Left ventricle myocardium inferior (tissue), 1 donor: ENCODE results near the gene COG8. TPM values are rescaled to one million over a fixed set of nuclear protein-coding genes. Genes with fewer than 3 reads are reported as not detected.

Source experiments
- DNase-seq: peaks from one replicate; pipeline ENCODE4 v3.0.0-alpha.2; 2020
- H3K27ac ChIP-seq: fragments of 200-600 bp; replicated peaks from 2 replicates; pipeline ENCODE4 v1.8.0; 2021
- H3K27me3 ChIP-seq: fragments of 200-600 bp; 2 replicates; pipeline ENCODE4 v1.8.0; 2021; ENCODE audit warnings: low read depth
- H3K36me3 ChIP-seq: fragments of 200-600 bp; 2 replicates; pipeline ENCODE4 v1.8.0; 2021
- H3K4me1 ChIP-seq: fragments of 200-600 bp; 2 replicates; pipeline ENCODE4 v1.8.0; 2021
- H3K4me3 ChIP-seq: fragments of 200-600 bp; 2 replicates; pipeline ENCODE4 v1.8.0; 2021; ENCODE audit warnings: mild to moderate bottlenecking, moderate library complexity
- H3K9me3 ChIP-seq: fragments of 200-600 bp; replicated peaks from 2 replicates; pipeline ENCODE4 v1.8.0; 2021
- CTCF ChIP-seq: fragments of 200-600 bp; IDR thresholded peaks from 2 replicates; pipeline ENCODE4 v1.8.0; 2021; ENCODE audit warnings: antibody characterized with exemption, mild to moderate bottlenecking, borderline replicate concordance
- intact Hi-C: fragments of 100-400 bp; cut with micrococcal nuclease; formaldehyde crosslinking; loops from one replicate; pipeline ENCODE4 v1.11.0; 2022
- total RNA-seq: library from RNA; stranded (reverse); fragmentation: NEBNext Ultra II Directional; extraction: Animal tissue kit (Norgen Biotek cat#: 25700); gene quantifications from one replicate; pipeline ENCODE4 v1.2.1, GENCODE V29; 2021
- donor health status: DM: no; HTN: yes; CAD: no; lungs with severe emphysema.

Gene COG8
- total RNA-seq, 1 donor from 2014 or later = 24.1 TPM

GRCh38 chr16:69322343-69322742, 17.0 kb downstream of the COG8 start:
- H3K4me1 ChIP-seq = peaks cover 32% of the 10 kb centered on the region
- H3K4me3 ChIP-seq = no peak overlapping the region
- H3K9me3 ChIP-seq = no peaks in the 10 kb centered on the region
- no peak overlapping the region for H3K27ac ChIP-seq
- no peak for TF ChIP-seq CTCF
- no peaks in the 10 kb centered on the region for H3K27me3 ChIP-seq
- peaks cover 87% of the 10 kb centered on the region for H3K36me3 ChIP-seq
- no peak for DNase-seq
- intact Hi-C loops = no loop called here

- Histone ChIP-seq H3K4me1 (peaks cover 19% of the 10 kb centered on the region), H3K36me3 (peaks cover 99% of the 10 kb centered on the region), H3K27ac (no peak overlapping the region), H3K9me3 (no peaks in the 10 kb centered on the region), H3K27me3 (no peaks in the 10 kb centered on the region), H3K4me3 (no peak overlapping the region)
- TF ChIP-seq CTCF = no peak
- intact Hi-C loops = no loop called here
- no peak for DNase-seq
Measured at GRCh38 chr16:69321080-69321479, 18.3 kb downstream of the COG8 start.

GRCh38 chr16:69320740-69321073, 18.7 kb downstream of the COG8 start:
- intact Hi-C loops = no loop called here
- Histone ChIP-seq H3K27ac (no peak overlapping the region), H3K36me3 (peaks cover 99% of the 10 kb centered on the region), H3K27me3 (no peaks in the 10 kb centered on the region), H3K4me1 (peaks cover 18% of the 10 kb centered on the region), H3K4me3 (no peak overlapping the region), H3K9me3 (no peaks in the 10 kb centered on the region)
- no peak for TF ChIP-seq CTCF
- DNase-seq = no peak

- intact Hi-C loops = no loop called here
- Histone ChIP-seq H3K9me3 (no peaks in the 10 kb centered on the region), H3K27ac (no peak overlapping the region), H3K27me3 (no peaks in the 10 kb centered on the region), H3K4me1 (peaks cover 19% of the 10 kb centered on the region), H3K4me3 (no peak overlapping the region), H3K36me3 (peaks cover 98% of the 10 kb centered on the region)
- TF ChIP-seq CTCF = no peak
- DNase-seq = no peak
Measured at GRCh38 chr16:69319826-69320739, 19.3 kb downstream of the COG8 start.

- Histone ChIP-seq H3K27me3 (no peaks in the 10 kb centered on the region), H3K9me3 (no peaks in the 10 kb centered on the region), H3K36me3 (peaks cover 97% of the 10 kb centered on the region), H3K4me3 (no peak overlapping the region), H3K4me1 (peaks cover 21% of the 10 kb centered on the region), H3K27ac (no peak overlapping the region)
- intact Hi-C loops = no loop called here
- TF ChIP-seq CTCF = no peak
- no peak for DNase-seq
Measured at GRCh38 chr16:69319381-69319780, 20.0 kb downstream of the COG8 start.
